ENCODE measurements around the gene UCHL3.

The UCHL3 gene

GRCh38 chr13:75547917-75548316, 1.7 kb upstream of the UCHL3 start:
- no peak for DNase-seq (ENCODE audit: low read depth in 1 of 2, low spot score in 1 of 2)

DNA sequence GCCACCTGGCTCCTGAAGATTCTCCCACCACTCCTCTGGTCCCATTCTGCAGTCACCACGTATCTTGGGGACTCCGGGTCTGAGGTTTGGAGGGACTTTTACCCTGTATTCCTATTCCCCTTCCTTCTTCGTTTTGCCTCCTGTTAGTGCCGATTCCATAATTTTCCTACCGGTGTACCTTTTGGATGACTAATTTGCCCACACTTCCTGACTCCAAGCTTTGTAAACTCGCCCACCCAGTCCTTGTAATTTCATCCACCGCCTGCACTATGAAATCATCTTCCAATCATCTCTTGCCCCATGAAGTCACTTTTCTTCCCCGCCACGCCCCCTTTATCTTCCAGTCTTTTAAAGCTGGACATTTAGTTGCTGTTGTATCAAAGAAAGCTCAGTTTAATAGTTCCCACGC, 572 bp downstream of the UCHL3 start:
- DNase-seq (ENCODE audit: low read depth in 1 of 2, low spot score in 1 of 2), result no peak

DNA sequence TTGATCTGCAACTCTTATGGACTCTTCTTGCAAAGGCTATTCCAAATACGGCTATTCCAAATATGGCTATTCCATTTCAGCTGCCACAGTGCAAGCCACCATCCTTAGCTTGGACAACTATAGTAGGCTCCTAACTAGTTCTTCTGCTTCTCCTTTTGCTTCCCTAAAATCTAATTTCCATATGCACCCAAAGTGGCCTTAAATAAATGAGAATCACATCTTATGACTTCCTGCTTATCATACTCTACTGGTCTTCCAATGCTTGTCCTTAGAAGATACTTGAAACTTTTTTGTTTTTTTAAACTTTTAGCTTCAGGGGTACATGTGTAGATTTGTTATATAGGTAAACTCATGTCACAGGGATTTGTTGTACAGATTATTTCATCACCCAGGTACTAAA, 4.9 kb downstream of the UCHL3 start:
- DNase-seq (ENCODE audit: low read depth in 1 of 2, low spot score in 1 of 2), result no peak

- no peak for DNase-seq (ENCODE audit: low read depth in 1 of 2, low spot score in 1 of 2)
Measured at GRCh38 chr13:75554981-75555380, 5.4 kb downstream of the UCHL3 start.

DNA sequence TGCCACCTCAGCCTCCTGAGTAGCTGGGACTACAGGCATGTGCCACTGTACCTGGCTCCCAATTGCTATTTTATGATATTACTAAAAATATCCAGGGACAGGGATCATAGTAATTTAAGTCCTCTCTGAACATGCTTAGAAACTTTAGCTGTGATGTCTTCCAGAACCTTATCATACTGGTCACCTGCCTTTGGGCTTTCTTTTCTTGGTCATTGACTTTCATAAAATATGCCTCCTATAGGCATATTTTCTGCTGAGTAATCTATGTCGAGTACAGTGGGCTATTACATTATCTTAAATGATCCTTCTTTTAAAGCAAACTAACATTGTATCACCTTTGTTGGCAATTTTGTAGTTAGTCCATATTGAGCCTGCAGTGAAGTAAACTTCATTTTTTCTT, 6.2 kb downstream of the UCHL3 start:
- DNase-seq (ENCODE audit: low read depth in 1 of 2, low spot score in 1 of 2), result no peak

DNA sequence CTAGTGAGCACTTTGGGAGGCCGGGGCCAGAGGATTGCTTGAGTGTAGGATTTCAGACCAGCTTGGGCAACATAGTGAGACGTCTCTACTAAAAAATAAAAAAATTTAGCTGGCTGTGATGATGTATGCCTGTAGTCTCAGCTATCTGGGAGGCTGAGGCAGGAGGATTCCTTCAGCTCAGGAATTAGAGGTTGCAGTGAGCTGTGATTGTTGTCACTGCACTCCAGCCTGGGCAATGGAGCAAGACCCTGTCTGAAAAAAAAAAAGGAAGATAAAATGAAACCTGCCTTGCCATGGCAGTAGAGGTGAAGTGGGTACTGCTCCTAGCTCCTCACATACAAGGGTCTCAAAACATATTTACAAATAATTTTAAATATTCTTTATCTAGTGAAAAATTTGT, 7.4 kb downstream of the UCHL3 start:
- DNase-seq (ENCODE audit: low read depth in 1 of 2, low spot score in 1 of 2), result no peak

GRCh38 chr13:75558145-75558840, 8.7 kb downstream of the UCHL3 start:
- no peak for DNase-seq (ENCODE audit: low read depth in 1 of 2, low spot score in 1 of 2)

- DNase-seq (ENCODE audit: low read depth in 1 of 2, low spot score in 1 of 2), result no peak
Measured at GRCh38 chr13:75566658-75567057, 17.1 kb downstream of the UCHL3 start.

- no peak for DNase-seq (ENCODE audit: low read depth in 1 of 2, low spot score in 1 of 2)
Measured at GRCh38 chr13:75569576-75569975, 20.0 kb downstream of the UCHL3 start.

- DNase-seq (ENCODE audit: low read depth in 1 of 2, low spot score in 1 of 2), result no peak
Measured at GRCh38 chr13:75579529-75579928, 29.9 kb downstream of the UCHL3 start.

DNA sequence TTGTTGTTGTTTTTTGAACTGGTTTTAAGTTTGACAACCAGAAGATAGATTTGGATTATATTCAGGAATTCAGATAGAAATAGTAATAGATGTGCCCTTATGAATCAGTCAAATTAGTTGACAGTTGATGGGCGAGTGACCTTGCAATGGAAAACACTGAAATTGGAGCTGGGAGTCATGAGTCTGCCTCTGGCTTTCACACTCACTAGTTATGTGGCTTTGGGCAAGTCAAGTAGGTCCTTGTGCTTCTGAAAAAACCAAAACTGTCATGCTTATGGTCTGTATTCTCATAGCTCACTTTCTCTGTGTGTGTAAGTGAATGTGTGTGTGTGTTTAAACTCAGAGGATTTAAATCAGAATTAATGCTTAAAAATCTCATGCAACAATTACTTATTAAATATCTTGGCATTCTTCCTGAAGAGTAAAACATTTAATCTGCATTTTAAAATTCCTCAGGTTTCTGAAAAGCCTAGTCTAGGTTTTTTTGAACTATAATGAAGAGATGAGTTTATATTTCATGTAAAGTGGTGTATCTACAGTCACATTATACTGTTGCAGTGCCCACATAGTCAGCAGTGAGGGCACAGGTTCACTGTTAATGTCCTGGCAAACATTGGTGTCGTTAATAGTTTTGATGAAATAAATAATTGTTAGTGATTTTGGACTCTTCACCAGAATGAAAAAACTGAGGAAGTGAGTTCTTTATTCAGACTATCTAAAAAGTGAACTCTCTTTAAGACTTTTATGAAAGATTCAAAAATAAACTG, 32.5 kb downstream of the UCHL3 start:
- no peak for DNase-seq (ENCODE audit: low read depth in 1 of 2, low spot score in 1 of 2)

DNA sequence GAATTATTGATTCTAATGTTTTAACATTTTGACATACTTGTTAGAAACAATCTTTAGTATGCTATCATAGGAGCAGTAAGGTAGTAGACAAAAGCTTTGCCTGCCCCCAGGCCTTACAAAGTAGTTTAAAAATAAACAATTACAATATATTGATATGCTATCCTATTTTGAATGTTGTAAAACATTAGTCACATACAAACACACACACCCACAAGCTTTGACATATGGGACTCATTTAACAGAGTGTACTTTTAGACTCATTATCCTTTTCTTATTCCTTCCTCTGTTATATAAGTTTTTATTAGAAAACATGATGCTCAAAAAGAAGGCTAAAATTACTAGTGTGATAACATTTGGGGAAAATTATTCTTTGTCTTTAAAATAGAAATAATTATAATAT, 33.5 kb downstream of the UCHL3 start:
- DNase-seq (ENCODE audit: low read depth in 1 of 2, low spot score in 1 of 2), result no peak

DNA sequence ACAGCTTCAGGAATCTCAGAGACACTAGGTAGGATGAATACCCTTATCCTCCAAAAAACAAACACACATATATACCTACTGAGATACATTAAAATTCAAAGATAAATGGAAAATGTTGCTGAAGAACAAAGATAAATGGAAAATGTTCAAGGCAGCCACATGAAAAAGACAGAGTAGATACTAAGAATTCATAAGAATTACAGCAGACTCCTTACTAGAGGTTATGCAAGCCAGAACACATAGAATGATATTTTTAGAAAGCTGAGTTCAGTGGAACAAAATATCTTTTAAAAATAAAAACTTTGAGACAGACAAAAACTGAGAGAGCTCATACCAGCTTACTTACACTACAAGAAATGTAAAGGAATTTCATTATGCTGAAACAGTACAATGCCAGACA, 35.6 kb downstream of the UCHL3 start:
- DNase-seq (ENCODE audit: low read depth in 1 of 2, low spot score in 1 of 2), result no peak

GRCh38 chr13:75587679-75588078, 38.1 kb downstream of the UCHL3 start:
- no peak for DNase-seq (ENCODE audit: low read depth in 1 of 2, low spot score in 1 of 2)

- no peak for DNase-seq (ENCODE audit: low read depth in 1 of 2, low spot score in 1 of 2)
Measured at GRCh38 chr13:75596657-75597182, 47.1 kb downstream of the UCHL3 start.

DNA sequence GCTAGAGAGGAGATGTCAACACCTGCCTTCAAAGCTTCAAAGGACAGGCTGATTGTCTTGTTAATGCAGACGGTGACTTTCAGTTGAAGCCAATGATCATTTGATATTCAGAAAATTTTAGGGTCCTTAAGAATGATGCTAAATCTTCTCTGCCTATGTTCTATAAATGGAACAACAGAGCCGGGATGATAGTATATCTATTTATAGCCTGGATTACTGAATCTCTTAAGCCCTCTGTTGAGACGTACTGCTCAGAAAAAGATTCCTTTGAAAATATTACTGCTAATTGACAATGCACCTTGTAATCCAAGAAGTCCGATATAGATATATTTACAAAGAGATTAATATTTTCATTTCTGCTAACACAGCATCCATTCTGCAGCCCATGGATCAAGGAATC, 50.8 kb downstream of the UCHL3 start:
- no peak for DNase-seq (ENCODE audit: low read depth in 1 of 2, low spot score in 1 of 2)

DNA sequence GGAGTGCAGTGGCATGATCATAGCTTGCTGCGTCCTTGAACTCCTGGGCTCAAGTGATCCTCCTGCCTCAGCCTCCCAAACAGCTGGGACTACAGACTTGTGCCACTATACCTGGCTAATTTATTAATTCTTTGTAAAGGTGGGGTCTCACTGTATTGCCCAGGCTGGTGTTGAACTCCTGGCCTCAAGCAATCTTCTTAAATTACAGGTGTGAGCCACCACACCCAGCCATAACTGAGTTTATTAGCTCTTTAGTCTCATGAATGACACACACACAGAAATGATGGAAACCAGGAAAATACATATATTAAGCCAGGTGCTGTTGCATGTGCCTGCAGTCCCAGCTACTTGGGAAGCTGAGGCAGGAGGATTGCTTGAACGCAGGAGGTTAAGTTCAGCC, 53.4 kb downstream of the UCHL3 start:
- DNase-seq (ENCODE audit: low read depth in 1 of 2, low spot score in 1 of 2), result no peak

GRCh38 chr13:75607447-75607846, 57.9 kb downstream of the UCHL3 start:
- DNase-seq (ENCODE audit: low read depth in 1 of 2, low spot score in 1 of 2), result no peak

GRCh38 chr13:75610466-75610865, 60.9 kb downstream of the UCHL3 start:
- no peak for DNase-seq (ENCODE audit: low read depth in 1 of 2, low spot score in 1 of 2)

GRCh38 chr13:75612354-75612753, 62.8 kb downstream of the UCHL3 start:
- DNase-seq (ENCODE audit: low read depth in 1 of 2, low spot score in 1 of 2), result no peak

DNA sequence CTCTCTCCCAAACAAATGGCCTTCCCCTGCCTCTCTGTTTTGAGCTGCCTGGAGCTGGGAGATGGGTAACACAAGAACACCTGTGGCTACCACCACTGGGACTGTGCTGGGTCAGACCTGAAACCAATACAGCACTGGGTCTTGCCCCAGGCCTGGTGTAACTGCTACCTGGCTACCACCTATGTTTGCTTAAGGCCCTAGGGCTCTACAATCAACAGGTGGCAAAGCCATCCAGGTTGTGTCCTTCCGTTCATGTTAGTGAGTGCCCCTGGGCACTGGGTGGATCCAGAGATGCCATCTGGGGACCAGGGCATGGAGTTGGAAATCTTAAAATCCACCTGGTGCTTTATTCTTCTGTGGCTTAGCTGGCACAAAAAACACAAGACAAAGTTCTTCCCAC, 67.6 kb downstream of the UCHL3 start:
- no peak for DNase-seq (ENCODE audit: low read depth in 1 of 2, low spot score in 1 of 2)

GRCh38 chr13:75618308-75618707, 68.7 kb downstream of the UCHL3 start:
- no peak for DNase-seq (ENCODE audit: low read depth in 1 of 2, low spot score in 1 of 2)

DNA sequence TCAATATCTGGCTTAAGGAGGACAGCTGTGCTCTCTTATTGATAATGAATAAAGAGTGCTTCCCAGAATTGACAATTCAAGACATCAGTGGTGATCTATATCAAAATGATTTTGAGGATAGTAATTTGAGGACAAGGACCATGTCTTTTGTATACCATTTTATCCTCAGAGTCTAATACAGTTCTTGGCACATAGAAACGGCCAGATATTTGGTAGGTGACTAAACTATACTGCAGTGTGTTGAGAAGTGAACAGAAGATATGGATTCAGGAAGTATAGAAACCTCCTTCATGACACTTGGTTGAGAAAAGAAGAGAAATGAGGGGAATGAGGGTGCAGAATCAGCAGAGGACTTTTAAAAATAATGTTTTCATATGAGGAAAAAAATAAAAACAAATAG, 70.4 kb downstream of the UCHL3 start:
- no peak for DNase-seq (ENCODE audit: low read depth in 1 of 2, low spot score in 1 of 2)

All from stimulated activated CD4-positive, alpha-beta T cell treated with anti-CD3 and anti-CD28 coated beads, Interleukin-15, amount 100 ng/mL, for 1 hour (primary cell).